Natural killer cell (primary cell): Measurements from ENCODE around the gene TMEM54. TPM values are rescaled to one million over a fixed set of nuclear protein-coding genes. Genes with fewer than 3 reads are reported as not detected.

ENCODE experiments used
- ATAC-seq, 3 donors: fragments of 150-1000 bp in 2 of 3; fragments of 200-7000 bp in 1 of 3; cut with Tn5 transposase; 1 replicate in 1 of 3; 2 replicates in 2 of 3; pipeline ENCODE4 v1.10.0; 2021; ENCODE audit warnings: mild to moderate bottlenecking in 2 of 3, moderate library complexity in 2 of 3
- DNase-seq, 2 donors: peaks; one replicate each; pipeline versions ENCODE4 v3.0.0 to v3.0.0-alpha.2; 2013 to 2021; ENCODE audit warnings: mixed read lengths in 1 of 2
- H3K27ac ChIP-seq: one replicate; pipeline ENCODE4 v1.5.1; 2013; ENCODE audit warnings: mild to moderate bottlenecking, low read length
- H3K27me3 ChIP-seq: one replicate; pipeline ENCODE4 v1.6.1; 2013; ENCODE audit warnings: low read length; ENCODE audit not compliant: control insufficient read depth, insufficient read depth
- H3K36me3 ChIP-seq: one replicate; pipeline ENCODE4 v1.6.1; 2013; ENCODE audit warnings: low read length; ENCODE audit not compliant: control insufficient read depth, insufficient read depth
- H3K4me1 ChIP-seq: one replicate; pipeline ENCODE4 v1.6.1; 2013; ENCODE audit warnings: low read length; ENCODE audit not compliant: control insufficient read depth, insufficient read depth
- H3K4me3 ChIP-seq: one replicate; pipeline ENCODE4 v1.5.1; 2013; ENCODE audit warnings: low read length
- H3K9me3 ChIP-seq: one replicate; pipeline ENCODE4 v1.6.1; 2013; ENCODE audit warnings: low read length; ENCODE audit not compliant: control insufficient read depth, insufficient read depth
- H3K27ac Mint-ChIP-seq, 2 donors: one replicate each; pipeline ENCODE4 v1.8.0; 2022; ENCODE audit warnings: mild to moderate bottlenecking in 2 of 2, mixed read lengths in 2 of 2, moderate library complexity in 1 of 2
- H3K27me3 Mint-ChIP-seq, 2 donors: one replicate each; pipeline ENCODE4 v1.8.0; 2022; ENCODE audit warnings: low read depth in 2 of 2, mixed read lengths in 2 of 2
- H3K36me3 Mint-ChIP-seq: one replicate; pipeline ENCODE4 v1.8.0; 2022; ENCODE audit warnings: mixed read lengths
- H3K4me1 Mint-ChIP-seq, 2 donors: one replicate each; pipeline ENCODE4 v1.8.0; 2022; ENCODE audit warnings: mixed read lengths in 2 of 2
- H3K4me3 Mint-ChIP-seq: one replicate; pipeline ENCODE4 v1.8.0; 2022; ENCODE audit warnings: mild to moderate bottlenecking, moderate library complexity, mixed read lengths
- H3K9me3 Mint-ChIP-seq, 2 donors: one replicate each; pipeline ENCODE4 v1.8.0; 2022; ENCODE audit warnings: mixed read lengths in 2 of 2
- WGBS: methylation state at CpG from one replicate; pipeline ENCODE4 v1.1.7; 2013; ENCODE audit warnings: missing lambda C conversion rate; ENCODE audit not compliant: insufficient coverage; 5-methylcytosine and 5-hydroxymethylcytosine counted together
- intact Hi-C: fragments of 100-400 bp; cut with micrococcal nuclease; formaldehyde crosslinking; loops from one replicate; pipeline ENCODE4 v1.14.2; 2022
- total RNA-seq, 4 donors: library from RNA; stranded (reverse); fragments of 120-200 nt in 1 of 4; gene quantifications; one replicate each; pipeline versions ENCODE4 v1.2.3 to v1.2.4, GENCODE V29; 2013 to 2022
- TF ChIP-seq, protein P1 (sequence below): fragments of 200-600 bp; IDR thresholded peaks from one replicate; pipeline ENCODE4 v1.8.0; 2022; ENCODE audit warnings: antibody characterized with exemption

Gene TMEM54
- total RNA-seq, 3 donors from 2014 or later (not counting 1 experiment from before 2014, with no cell fraction given), result not detected

DNA sequence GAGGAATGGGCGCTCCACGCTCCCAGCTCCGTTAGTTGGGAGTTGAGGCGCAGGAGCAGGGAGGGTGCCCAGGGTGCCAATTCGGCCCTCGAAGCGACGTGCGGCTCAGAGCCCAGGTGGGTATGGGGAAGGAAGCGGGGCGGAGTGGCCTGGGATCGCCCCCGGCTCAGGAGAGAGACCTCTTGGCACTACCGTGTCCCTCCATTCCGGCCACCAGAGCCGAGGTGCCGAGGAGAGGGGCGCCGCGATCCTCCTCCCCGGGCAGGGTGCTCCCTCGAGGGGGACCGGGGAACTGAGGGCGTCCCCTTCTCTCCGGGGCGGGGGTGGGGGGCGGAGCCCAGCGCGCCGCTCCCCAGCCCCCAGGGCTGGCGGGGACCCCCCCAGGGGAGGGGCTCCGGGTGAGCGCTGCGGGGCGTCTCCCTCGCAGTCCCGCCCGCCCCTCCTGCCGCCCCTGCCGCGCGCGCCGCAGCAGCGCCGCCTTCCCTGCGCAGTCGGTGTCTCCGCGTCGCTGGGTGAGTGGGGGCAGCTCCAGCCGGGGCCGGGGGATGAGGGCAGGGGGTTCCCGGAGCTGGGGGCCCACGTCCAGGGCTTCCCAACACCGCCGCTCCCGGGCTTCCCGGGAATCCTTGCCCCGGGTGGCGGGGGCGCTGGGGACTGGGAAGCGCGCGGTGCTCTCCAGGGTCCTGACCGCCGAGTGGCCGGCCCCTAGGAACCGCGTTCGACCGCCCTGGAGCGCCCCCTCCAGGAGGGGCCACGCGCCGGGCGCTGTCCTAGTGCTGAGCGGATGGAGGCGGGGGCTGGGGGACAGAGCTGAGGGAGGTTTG, 15.0 kb downstream of the TMEM54 start, which contains the start of gene HPCA:
TSS of gene HPCA (plus strand) at position 488 of the 824 bp plus-strand sequence. CDS start 2,408 bp downstream, outside the sequence.
- H3K4me3 Mint-ChIP-seq, result peak within 1 kb of the TSS; percentile 45
- intact Hi-C loops, result no loop called here
- peaks cover 47 to 68% of the 10 kb centered on the region in 2 donors for H3K27me3 Mint-ChIP-seq

DNA sequence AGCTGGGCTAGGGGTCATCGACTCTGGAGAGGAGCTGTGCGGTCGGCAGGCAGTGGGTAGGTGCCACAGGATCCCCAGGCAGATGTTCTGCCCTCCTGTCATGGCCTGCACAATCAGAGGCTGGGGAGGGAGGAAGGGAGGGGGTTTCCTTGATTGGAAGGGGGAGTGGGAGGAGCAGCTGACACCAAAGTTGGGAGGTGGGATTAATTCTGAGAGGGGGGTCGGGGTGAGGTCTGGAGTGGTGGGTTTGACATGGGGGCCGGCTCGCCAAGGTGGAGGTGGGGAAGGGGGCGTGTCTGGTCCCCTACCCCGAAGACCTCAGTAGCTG, 15.5 kb downstream of the TMEM54 start:
- Mint-ChIP-seq H3K36me3 (no peaks in the 10 kb centered on the region), H3K27me3 (peaks cover 46 to 67% of the 10 kb centered on the region in 2 donors), H3K4me1 (peaks cover 0 to 10% of the 10 kb centered on the region in 2 donors), H3K27ac (no peak overlapping the region), H3K4me3 (peak overlapping the region; percentile 45), H3K9me3 (no peaks in the 10 kb centered on the region)
- 23% methylated on average over 8 of the region's 8 CpGs for WGBS
- H3K4me1 ChIP-seq, result peaks cover 4% of the 10 kb centered on the region
- ATAC-seq (no peak), DNase-seq (no peak)
- H3K27ac ChIP-seq, result no peak overlapping the region
- TF ChIP-seq, protein P1, sequence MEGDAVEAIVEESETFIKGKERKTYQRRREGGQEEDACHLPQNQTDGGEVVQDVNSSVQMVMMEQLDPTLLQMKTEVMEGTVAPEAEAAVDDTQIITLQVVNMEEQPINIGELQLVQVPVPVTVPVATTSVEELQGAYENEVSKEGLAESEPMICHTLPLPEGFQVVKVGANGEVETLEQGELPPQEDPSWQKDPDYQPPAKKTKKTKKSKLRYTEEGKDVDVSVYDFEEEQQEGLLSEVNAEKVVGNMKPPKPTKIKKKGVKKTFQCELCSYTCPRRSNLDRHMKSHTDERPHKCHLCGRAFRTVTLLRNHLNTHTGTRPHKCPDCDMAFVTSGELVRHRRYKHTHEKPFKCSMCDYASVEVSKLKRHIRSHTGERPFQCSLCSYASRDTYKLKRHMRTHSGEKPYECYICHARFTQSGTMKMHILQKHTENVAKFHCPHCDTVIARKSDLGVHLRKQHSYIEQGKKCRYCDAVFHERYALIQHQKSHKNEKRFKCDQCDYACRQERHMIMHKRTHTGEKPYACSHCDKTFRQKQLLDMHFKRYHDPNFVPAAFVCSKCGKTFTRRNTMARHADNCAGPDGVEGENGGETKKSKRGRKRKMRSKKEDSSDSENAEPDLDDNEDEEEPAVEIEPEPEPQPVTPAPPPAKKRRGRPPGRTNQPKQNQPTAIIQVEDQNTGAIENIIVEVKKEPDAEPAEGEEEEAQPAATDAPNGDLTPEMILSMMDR, result no peak
- intact Hi-C loops, result no loop called here
- no peaks in the 10 kb centered on the region for H3K36me3 ChIP-seq
- peaks cover 33% of the 10 kb centered on the region for H3K27me3 ChIP-seq
- H3K4me3 ChIP-seq, result no peak overlapping the region
- no peaks in the 10 kb centered on the region for H3K9me3 ChIP-seq

More for the DNA sequence above, 15.0 kb downstream of the TMEM54 start, which contains the start of gene HPCA:
- Mint-ChIP-seq H3K9me3 (no peaks in the 10 kb centered on the region), H3K27ac (no peak within 1 kb of the TSS), H3K36me3 (no peaks in the 10 kb centered on the region), H3K4me1 (peaks cover 0 to 10% of the 10 kb centered on the region in 2 donors)
- ATAC-seq (peak; percentile 82 to 98 (median 92)), DNase-seq (peak; percentile 56 to 59)
- no peaks in the 10 kb centered on the region for H3K36me3 ChIP-seq
- no peaks in the 10 kb centered on the region for H3K9me3 ChIP-seq
- TF ChIP-seq, protein P1, result peak; percentile 22
- H3K4me1 ChIP-seq, result peaks cover 4% of the 10 kb centered on the region
- 4% methylated on average over 79 of the region's 79 CpGs for WGBS
- no peak within 1 kb of the TSS for H3K4me3 ChIP-seq
- H3K27me3 ChIP-seq, result peaks cover 33% of the 10 kb centered on the region
- H3K27ac ChIP-seq, result no peak within 1 kb of the TSS

DNA sequence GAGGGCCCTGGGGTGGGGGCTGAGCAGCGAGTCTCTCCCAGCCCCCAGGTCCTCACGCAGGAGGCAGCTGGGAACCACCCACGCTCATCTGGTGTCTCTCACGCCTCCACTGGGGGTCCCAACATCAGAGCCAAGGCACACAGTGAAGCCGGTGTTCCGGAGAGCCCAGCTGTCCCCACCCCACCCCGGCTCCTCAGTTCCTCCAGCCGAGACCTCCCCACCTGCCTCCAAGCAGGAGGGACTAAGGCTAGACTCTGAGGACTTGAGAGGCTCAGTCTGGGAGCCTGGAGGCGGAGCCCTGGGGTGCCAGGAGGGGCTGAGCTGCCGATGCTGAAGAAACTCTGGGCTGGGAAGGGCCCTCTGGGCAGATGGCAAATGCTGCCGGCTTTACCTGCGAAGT, 16.5 kb downstream of the TMEM54 start:
- Mint-ChIP-seq H3K27me3 (peaks cover 37 to 58% of the 10 kb centered on the region in 2 donors), H3K36me3 (no peaks in the 10 kb centered on the region), H3K27ac (no peak overlapping the region), H3K9me3 (no peaks in the 10 kb centered on the region), H3K4me3 (no peak overlapping the region), H3K4me1 (peaks cover 0 to 10% of the 10 kb centered on the region in 2 donors)
- no peak for DNase-seq
- peaks cover 33% of the 10 kb centered on the region for H3K27me3 ChIP-seq
- H3K4me3 ChIP-seq, result no peak overlapping the region
- 51% methylated on average over 12 of the region's 12 CpGs for WGBS
- H3K4me1 ChIP-seq, result peaks cover 4% of the 10 kb centered on the region
- TF ChIP-seq, protein P1, result no peak
- ATAC-seq, result no peak
- H3K27ac ChIP-seq, result no peak overlapping the region
- intact Hi-C loops, result no loop called here
- no peaks in the 10 kb centered on the region for H3K9me3 ChIP-seq
- H3K36me3 ChIP-seq, result no peaks in the 10 kb centered on the region
